Measurements from ENCODE around the gene FGD6.
"Not testable (repeated sequence)": the region's sequence is repeated elsewhere in the genome, so short reads cannot be mapped to it uniquely, and the experiment has no call there.

DNA sequence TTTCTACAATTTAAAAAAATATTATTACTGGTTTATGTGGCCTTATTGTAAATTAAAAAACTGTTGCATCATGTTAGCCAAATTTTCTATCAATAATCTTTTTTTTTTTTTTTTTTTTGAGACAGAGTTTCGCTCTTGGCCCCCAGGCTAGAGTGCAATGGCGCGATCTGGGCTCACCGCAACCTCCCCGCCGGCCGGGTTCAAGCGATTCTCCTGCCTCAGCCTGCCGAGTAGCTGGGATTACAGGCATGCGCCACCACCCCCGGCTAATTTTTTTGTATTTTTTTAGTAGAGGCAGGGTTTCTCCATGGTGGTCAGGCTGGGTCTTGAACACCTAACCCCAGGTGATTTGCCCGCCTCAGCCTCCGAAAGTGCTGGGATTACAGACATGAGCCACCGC, 16.9 kb upstream of the FGD6 start:
- not testable (repeated sequence) for TF ChIP-seq POLR2A (IDR thresholded peaks at IDR 0.05; ENCODE audit: low read depth, low read length); MXI1 (IDR thresholded peaks at IDR 0.05; ENCODE audit: borderline replicate concordance, low read depth, low read length); BHLHE40 (IDR thresholded peaks at IDR 0.05; ENCODE audit: low read depth, low read length); CEBPB (IDR thresholded peaks at IDR 0.05; ENCODE audit: low read depth, low read length); RFX5 (IDR thresholded peaks at IDR 0.05; ENCODE audit: low read depth, low read length); RAD21 (IDR thresholded peaks at IDR 0.05; ENCODE audit: low read length); MAFK (IDR thresholded peaks at IDR 0.05; ENCODE audit: low read depth, low read length); CHD1 (IDR thresholded peaks at IDR 0.05; ENCODE audit: low read depth, low read length); NFE2L2 (IDR thresholded peaks at IDR 0.05; ENCODE audit: low read depth, low read length)
- TF ChIP-seq, protein P1, sequence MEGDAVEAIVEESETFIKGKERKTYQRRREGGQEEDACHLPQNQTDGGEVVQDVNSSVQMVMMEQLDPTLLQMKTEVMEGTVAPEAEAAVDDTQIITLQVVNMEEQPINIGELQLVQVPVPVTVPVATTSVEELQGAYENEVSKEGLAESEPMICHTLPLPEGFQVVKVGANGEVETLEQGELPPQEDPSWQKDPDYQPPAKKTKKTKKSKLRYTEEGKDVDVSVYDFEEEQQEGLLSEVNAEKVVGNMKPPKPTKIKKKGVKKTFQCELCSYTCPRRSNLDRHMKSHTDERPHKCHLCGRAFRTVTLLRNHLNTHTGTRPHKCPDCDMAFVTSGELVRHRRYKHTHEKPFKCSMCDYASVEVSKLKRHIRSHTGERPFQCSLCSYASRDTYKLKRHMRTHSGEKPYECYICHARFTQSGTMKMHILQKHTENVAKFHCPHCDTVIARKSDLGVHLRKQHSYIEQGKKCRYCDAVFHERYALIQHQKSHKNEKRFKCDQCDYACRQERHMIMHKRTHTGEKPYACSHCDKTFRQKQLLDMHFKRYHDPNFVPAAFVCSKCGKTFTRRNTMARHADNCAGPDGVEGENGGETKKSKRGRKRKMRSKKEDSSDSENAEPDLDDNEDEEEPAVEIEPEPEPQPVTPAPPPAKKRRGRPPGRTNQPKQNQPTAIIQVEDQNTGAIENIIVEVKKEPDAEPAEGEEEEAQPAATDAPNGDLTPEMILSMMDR (conservative IDR thresholded peaks at IDR 0.05; ENCODE audit: low read depth, low read length): not testable (repeated sequence)
- TF ChIP-seq, protein P2, sequence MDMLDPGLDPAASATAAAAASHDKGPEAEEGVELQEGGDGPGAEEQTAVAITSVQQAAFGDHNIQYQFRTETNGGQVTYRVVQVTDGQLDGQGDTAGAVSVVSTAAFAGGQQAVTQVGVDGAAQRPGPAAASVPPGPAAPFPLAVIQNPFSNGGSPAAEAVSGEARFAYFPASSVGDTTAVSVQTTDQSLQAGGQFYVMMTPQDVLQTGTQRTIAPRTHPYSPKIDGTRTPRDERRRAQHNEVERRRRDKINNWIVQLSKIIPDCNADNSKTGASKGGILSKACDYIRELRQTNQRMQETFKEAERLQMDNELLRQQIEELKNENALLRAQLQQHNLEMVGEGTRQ (IDR thresholded peaks at IDR 0.05; ENCODE audit: low read depth, low read length): not testable (repeated sequence)
- TF ChIP-seq, protein P3, sequence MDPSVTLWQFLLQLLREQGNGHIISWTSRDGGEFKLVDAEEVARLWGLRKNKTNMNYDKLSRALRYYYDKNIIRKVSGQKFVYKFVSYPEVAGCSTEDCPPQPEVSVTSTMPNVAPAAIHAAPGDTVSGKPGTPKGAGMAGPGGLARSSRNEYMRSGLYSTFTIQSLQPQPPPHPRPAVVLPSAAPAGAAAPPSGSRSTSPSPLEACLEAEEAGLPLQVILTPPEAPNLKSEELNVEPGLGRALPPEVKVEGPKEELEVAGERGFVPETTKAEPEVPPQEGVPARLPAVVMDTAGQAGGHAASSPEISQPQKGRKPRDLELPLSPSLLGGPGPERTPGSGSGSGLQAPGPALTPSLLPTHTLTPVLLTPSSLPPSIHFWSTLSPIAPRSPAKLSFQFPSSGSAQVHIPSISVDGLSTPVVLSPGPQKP (IDR thresholded peaks at IDR 0.05; ENCODE audit: borderline replicate concordance, low read depth, low read length): not testable (repeated sequence)

Measured in IMR-90 (cell line).